Measurements from ENCODE around the gene BRAT1.

BRAT1 gene

DNA sequence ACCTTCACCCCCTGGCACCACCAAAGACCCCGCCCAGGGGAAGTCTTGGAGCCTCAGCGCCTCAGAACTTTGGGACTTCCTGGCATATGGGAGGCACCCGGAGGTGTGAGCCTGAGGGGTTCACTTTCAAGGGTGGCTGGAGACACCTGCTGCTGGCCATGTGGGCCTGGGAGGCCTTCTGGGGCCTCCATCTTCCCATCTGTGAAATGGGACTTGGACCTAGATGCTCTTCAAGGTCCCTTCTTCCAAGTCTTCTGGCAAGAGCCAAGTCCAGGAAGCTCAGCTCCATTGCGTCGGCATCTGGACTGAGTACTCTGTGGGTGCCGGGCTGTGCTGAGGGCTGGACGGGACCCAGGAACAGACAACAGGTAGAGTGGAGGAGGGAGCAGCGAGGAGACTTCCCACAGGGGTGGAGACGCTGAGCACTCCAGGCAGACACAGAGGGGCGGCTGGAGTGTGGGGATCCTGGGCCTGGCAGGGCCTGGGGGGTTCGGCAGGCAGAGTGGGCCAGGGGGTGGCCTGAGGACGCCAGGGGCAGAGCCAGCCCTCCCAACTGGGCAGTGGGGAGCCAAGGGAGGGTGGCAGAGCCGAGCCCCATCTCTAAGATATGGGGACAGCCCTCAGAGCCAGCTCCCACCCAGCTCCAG, 45.1 kb downstream of the BRAT1 start:
- no peak for DNase-seq

DNA sequence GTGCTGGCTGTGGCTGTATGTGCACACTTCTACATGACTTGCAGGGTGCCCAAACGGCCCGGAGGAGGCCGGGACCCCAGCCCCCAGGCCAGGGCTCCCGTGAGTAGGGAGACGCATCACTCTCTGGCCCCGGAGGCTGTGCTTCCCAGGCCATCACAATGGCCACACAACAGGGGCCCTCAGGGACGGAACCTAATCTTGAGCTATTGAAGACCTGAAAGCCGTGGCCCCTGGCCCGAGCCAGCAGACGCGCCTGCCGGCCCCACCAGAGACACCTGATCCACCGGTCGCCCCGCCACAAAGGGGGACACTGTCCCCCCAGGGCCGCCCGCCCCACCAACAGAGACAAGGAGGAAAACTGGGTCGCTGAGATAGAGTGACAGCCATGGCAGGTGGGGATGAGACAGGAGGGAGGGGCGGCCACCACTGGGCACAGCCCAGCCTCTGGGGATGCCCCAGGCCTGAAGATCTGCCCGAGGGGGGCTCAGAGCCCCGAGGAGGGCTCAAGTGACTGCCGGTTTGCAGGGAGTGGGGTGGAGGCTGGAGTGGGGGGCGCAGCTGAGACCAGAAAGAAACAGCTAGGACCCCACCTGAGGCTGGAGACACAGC, 45.9 kb downstream of the BRAT1 start:
- DNase-seq, result no peak

DNA sequence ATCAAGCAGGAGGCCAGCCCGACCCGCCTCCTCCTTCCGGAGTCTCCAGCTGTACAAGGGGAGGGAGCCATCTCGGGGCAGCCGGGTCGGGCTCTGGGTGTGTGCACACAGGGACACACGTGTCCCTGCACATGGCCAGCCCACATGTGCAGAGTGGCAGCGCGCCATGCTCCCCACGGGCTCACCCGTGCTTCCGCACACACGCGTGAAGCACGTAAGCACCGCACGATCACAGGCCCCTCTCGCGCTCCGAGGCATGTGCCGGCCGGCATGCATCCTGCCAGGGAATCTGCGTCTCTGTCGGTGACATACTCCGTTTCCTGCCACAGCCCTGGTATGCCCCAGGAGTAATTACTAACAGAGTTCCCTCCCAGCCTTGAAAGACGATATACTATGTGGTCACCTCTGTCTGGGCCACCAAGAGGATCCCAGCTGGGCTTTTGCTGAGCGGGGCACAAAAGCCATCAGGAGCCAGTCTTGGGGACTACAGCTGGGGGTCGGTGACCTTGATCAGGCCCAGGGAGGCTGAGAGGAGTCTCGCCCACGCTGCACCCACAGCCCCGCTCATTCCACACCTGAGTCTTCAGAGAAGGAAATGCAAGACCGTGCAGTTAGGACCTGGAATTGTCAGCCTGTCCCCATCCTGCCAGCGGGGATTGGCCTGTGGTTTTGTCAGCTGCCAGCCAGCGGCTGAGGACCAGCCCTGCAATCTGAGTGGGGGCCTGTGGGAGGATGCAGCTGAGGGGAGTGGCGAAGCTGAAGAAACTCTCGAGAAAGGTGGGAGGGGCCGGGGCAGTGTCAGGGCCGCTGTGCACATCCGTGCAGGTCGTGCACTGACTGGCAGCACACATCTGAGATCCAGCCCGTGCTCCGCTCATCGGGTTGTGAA, 46.8 kb downstream of the BRAT1 start:
- DNase-seq, result peak; percentile 54 to 61

DNA sequence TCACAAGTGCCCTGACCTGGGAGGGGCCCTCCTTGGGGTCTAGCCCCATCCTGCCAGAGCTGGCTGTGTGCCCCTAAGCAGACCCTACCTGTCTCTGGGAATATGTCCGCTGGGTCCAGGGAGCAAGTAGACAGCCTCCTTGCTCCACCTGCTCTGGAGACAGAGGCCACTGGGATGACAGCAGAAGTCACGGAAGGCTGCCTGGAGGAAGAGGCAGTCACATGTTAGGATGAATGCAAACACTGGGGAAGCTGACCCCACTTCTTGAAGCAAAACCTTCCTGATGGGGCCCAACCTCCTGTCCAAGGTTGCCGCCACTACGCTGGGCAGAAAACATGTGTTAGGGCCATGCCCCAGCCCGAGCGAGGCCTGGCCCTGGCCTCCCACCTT, 47.4 kb downstream of the BRAT1 start:
- DNase-seq, result no peak

DNA sequence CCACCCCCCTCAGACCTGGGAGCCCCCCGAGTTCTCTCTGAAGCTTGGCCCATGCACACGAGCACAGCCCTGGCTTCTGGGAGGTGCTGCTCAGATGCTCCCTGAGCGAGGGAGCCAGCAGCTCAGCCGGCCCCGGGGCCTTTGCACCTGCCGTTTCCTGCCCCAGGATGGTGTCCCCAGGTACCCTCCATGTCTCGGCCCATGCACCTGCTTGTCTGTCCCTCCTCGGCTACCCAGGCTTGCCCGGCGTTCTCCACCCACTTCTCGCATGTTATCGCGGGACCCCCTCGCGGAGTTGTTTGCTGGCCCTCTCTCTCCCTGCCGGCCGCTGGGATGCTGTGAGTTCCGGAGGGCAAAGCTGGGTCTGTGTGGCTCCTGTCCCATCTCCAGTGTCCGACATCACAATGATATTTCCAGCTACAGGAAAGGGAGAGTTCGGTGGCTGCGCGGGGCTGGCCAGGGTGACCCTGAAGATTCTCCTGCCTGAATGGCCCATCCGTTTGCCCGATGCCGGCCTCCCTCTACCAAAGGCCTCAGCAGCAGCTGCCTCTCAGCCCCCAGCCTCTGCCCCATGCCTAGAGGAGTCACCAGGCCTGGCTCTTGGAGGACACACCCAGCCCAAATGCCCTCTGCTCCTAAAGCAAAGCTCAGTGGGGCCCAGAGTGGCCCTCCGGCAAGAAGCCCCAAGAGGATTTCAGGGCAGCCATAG, 48.0 kb downstream of the BRAT1 start:
- DNase-seq, result no peak

DNA sequence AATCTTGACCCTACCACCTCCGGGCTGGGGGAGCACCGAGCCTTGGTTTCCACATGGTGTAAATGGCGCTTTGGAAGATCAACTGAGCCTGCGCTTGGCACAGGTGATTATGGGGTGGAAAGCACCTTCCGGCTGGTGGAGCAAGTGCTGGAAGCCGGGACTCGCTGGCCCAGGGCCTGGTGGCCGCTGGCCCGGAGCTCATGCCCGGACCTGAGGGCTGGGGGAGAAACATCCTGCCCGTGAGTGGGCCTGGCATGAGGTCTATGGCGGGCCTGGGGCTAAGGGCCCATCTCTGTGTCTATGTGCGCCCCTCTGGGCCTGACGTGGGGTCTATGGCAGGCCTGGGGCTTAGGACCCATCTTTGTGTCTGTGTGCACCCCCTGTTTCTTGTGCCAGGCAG, 49.9 kb downstream of the BRAT1 start:
- no peak for DNase-seq

DNA sequence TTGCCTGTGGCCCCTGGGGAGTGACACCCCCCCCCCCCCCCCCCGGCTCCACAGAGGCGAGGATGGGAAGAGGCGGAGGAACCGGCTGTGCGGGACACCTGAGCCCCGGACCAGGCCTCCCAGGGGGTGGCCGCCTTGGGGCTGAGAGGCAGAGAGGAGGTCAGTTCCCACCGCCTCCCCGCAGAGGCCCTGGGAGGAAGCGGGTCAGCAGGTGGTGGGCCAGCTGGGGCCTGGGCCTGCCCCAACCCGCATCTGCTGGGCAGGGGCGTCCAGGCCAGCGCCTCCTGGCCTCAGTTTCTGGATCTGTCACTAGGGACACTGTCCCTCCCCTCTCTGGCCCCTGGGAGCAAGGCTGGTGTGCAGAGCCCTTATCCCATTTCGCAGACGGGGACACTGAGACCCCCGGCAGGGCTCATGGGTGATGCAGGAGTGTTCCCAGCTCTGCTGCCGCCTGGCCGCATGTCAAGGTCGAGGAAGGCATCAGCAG, 50.4 kb downstream of the BRAT1 start:
- no peak for DNase-seq

DNA sequence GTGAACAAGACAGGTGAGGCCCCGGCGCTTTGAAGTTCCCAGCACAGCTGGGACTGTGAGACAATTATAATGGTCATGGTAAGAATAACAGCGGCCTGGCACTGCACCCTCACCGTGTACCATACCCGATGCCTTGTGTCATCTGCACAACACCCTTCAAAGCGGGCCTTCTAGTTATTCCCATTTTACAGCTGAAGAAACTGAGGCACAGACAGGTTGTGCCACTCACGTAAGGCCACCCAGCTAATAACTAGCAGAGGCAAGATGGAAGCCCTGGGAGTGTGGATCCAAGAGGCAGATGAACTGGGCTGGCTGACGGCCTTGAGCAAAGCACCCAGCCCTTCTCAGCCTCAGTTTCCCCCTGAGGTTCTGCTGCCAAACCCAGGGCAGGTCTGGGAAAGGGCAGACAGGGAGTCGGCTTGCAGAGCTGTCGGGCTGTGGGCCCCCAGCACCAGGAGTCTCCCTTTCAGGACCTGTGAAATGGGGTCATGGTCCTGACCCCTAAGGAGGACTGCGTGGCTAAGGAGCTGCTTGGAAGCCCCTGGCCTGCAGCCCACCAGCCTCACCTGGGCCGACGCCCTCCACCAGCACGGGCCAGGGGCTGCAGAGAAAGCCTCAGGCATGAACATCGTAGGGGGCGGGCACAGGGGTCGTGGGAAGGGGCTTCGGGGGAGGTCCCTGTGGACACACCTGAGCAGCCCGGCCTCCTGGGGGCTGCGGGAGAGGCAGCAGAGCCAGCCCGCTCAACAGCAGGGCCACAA, 51.0 kb downstream of the BRAT1 start:
- no peak for DNase-seq

DNA sequence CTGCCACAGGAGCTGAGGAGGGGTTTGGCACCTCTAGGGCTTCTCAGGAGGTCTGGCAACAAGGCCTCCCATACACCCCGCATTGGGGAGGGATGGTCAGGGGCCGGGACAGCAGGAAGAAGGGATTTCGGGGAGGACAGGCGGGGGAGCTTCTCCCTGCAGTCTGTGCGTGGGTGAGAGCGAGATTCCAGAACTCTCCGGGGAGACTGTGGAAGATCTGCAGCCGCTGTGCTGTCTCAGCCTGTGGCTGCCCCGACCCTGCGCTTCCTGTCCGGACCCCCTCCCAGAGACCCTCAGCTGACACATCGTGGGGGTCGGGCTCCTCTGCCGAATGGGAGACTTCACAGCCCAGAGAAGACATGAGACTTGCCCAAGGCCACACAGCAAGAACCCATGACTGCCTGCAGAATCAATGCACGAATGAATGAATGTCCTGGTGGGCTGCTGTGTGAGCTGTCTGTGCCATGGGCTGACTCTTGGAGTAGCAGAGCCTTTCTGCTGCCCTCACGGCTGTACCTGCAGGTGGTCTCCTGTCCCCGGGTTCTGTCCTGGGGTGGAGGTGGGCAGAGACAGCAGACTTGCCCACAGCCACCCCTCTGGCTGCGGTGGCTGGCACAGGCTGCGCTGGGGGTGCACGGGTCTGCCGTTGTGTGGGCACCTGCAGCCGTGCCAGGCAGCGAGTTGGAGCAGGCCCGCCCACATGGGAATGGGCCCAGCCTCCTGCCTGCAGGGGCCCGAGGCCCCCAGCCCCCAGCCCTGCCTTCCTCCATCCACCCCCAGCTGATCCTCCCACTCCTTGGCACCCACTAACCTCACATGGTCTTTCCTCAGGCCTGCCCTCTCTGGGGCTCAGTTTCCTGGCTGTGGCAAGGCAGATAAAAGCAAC, 52.0 kb downstream of the BRAT1 start:
- no peak for DNase-seq

DNA sequence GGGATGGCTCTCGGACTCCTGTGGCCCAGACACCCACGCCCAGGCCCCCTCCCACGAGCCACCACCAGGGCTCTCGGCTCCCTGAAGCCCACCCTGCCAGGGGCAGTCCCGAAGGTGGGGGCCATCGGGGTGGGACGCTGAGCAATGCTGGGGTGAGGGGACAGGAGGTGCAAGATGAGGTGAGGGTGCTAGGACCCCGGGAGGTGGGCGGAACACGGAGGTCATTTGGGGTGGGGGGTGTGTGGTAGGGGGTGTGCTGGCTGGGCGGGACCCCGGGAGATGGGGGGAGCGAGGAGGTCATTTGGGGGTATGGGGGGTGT, 52.7 kb downstream of the BRAT1 start:
- no peak for DNase-seq

DNA sequence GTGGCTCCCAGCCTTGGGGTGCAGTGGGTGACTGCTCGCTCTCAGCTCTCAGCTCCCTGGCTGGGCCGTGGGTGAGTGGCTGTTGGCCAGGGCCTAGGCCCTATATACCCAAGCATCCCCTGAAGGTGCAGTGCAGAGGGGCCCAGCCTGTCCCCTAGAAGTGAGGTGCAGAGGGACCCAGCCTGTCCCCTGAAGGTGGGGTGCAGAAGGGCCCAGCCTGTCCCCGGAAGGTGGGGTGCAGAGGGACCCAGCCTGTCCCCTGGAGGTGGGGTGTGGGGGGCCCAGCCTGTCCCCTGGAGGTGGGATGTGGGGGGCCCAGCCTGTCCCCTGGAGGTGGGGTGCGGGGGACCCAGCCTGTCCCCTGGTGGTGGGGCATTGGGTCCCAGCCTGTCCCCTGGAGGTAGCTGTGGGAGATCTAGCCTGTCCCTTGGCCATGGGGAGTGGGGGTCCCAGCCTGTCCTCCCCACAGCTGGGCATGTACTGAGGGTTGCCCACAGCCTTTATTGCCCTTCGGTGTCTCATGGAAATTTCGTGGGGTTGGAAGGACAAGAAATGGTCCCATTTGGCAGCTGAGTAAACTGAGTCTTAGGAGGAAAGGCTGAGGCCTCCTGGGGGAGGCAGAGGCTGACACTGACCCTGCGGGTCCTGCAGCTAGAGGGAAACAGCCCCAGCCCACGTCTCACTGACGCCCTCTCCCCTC, 53.2 kb downstream of the BRAT1 start:
- DNase-seq, result no peak

DNA sequence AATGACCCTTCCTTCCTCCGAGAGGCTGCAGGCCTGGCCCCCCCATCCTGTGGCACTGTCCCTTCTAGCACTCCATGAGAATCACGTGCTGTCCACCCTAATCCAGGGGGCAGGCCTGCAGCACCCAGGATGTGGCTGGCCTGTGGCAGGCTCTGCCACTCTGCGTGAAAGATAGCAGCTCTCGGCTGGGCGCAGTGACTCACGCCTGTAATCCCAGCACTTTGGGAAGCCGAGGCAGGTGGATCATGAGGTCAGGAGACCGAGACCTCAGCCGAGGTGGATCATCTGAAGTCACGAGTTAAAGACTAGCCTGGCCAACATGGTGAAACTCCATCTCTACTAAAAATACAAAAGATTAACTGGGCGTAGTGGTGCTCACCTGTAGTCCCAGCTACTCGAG, 54.6 kb downstream of the BRAT1 start:
- no peak for DNase-seq

DNA sequence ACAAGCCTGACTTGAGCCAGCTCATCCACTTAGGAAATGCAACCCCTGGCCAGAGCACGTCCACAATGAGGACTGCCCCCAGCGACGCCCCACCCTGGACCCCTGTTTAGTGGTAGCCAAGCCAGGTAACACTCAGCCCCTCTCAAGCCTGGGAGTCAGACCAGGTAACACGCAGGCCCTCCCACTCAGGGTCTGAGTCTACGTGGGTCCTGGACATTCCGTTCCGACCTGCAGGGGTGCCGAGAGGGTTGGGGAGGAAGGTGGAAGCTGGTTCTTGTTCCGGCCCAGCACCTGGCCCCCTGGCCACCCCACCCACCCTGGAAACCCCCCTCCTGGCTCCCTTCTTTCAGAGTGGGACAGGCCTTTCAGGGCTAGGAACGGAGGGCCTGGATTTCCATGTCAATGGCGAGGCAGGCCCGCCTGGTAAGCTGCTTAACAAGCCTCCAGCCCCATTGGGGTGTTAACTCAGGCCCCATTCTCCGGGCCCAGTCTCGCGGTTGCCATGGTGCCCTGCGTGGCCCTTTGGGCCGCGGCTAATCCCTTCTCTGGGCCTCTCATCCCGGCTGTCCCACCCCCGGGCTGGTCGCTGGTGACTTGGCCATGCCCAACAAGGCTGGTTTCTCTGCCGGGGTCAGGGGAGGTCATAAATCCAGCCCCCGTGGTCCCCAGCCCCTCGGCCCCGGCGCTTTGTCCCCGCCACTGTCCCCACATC, 55.4 kb downstream of the BRAT1 start:
- no peak for DNase-seq

DNA sequence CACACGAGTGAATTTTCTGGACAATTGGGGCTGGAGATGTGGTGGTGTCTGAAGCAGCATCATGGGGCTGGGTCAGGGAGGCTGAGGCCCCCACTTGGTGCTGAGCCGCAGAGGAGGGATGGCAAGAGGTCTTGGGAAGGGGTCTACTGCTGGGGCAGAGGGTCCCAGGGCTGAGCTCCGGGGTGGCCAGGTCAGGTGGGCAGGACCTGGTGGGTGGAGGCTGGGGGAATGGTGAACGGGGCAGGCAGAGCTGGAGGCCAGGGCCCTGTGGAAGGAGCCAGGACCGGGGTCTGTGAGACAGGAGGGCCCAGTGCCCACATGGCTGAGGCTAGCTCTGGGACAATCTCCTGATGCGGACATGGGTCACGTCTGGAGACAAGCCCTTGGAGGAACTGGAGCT, 56.1 kb downstream of the BRAT1 start:
- DNase-seq, result no peak

DNA sequence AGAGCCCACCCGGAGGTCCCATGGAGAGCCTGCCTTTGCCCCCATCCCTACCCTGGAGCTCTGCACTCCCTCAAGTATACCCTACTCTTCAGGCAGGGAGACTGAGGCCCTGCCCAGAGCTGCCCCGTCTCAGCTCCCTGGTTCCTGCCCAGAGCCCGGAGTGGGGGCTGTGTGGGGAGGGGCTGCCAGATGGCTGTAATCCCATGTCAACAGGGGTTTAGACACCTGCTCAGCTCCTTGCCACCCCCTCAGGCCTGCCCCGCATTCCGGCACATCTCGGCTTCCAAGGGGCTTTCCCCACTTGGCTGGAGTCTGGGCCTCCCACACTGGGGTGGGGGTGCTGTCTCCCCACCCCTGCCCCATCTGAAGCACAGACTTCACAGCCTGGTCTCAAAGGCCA, 56.6 kb downstream of the BRAT1 start:
- DNase-seq, result no peak

DNA sequence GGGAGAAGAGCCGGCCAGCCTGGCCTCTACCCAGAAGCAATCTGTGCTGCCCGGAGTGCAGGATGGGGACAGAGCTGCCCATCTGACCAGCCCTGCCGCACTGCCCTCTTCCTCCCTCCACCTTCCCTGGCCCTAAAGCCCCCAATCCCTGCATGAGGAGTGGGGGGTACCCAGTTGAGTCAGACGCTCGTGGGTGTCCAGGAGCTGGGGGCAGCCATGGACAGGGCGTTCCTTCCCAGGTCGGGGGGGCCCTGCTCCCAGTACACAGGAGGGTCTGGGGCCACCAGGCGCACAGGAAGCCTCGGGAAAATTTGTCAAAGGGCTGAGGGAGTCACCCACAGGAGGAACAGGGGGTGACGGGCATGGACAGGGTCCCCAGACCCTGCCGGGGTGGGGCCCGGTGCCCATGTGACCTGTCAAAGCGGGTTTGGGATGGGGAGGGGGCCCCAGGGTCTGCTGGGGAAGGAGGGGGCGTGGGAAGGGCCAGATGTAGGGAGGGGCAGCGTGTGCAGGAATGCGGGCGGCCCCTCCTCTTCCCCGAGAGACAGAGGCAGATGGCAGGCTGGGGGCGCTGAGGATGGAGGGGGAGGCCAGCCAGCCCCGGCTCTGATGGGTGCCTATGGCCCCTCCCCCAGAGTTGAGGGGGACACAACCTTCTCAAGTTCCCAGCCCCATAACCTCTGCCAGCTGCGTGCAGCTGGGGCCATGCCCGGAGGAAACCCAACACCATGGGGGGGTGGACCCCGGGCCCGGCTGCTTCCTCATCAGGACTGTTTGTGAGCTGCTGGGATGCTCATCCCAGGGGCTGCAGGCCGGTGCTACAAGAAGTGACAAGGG, 57.6 kb downstream of the BRAT1 start:
- DNase-seq, result no peak

DNA sequence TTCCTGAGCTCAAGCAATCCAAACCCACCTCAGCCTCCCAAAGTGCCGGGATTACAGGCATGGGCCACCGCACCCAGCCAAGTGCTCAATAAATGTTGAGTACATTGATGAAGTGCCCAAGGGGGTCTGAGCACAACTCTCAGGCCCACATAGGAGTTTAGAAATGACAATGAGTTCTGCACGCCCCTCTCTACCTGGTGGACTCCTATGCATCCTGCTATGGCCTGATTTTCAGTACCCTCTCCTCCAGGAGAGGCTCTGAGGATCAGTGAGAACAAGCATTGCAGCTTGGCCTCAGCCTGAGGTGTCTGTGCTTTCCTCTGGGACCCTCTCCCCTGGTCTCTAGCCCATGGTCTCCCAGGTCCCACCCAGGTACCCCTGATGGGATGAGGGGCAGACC, 58.3 kb downstream of the BRAT1 start:
- no peak for DNase-seq

DNA sequence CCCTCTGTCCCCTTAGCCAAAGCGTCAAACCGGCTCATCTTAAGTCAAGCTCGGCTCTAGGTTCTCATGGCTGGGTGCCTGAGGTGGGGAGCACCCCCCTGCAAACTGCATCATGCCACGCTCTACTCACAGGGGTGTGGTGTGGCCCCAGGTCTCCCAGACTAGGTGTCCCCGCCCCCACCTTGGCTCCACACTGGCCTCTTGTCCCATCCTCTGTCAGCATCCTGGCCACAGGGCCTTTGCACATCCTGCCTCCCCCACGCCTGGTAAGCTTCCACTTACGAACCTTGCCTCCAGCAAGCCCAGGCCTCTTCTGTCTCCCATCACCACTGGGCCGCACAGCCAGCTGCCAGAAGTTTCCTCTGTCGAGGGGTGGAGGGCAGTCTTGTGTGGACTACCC, 58.9 kb downstream of the BRAT1 start:
- no peak for DNase-seq

All from AML-193 (cell line).